Prostate gland (tissue), 2 donors: Measurements from ENCODE around the gene ADAMTS12.

Experiments used
- POLR2A ChIP-seq: fragments of 450-650 bp; IDR thresholded peaks from one replicate; pipeline ENCODE4 v1.6.1; 2016; ENCODE audit warnings: antibody characterized with exemption, mild to moderate bottlenecking
- POLR2AphosphoS5 ChIP-seq: sonication (generic); formaldehyde crosslinking; IDR thresholded peaks from one replicate; pipeline ENCODE4 v1.6.1; 2017; ENCODE audit warnings: antibody characterized with exemption
- TF ChIP-seq, protein P1 (sequence below), 4 experiments: fragments of 200-600 bp in 2 of 4; fragments of 450-650 bp in 2 of 4; sonication (generic) in 2 of 4; IDR thresholded peaks; 1 replicate in 3 of 4; 2 replicates in 1 of 4; pipeline ENCODE4 v1.5.1; 2016 to 2019; ENCODE audit warnings: antibody characterized with exemption in 4 of 4, mild to moderate bottlenecking in 2 of 4, moderate library complexity in 2 of 4

DNA sequence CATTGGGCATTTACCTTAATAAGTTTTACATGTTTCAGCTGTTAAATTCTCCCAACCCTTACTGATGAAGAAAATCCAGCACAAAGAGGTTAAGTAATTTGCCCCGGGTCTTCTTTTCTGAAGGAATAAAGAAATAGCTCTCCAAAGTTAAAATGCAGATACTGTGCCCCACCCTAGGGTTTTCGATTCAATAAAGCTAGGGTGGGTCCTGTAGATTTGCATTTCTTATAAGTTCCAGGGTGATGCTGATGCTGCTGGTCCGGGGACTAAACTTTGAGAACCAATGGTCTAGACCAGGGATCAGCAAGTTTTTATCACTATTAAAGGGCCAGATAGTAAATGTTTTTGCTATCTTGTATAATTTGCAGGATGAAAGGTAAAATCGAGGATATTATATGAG lies 156.7 kb downstream of the ADAMTS12 start:
- TF ChIP-seq POLR2A, result no peak
- TF ChIP-seq, protein P1, sequence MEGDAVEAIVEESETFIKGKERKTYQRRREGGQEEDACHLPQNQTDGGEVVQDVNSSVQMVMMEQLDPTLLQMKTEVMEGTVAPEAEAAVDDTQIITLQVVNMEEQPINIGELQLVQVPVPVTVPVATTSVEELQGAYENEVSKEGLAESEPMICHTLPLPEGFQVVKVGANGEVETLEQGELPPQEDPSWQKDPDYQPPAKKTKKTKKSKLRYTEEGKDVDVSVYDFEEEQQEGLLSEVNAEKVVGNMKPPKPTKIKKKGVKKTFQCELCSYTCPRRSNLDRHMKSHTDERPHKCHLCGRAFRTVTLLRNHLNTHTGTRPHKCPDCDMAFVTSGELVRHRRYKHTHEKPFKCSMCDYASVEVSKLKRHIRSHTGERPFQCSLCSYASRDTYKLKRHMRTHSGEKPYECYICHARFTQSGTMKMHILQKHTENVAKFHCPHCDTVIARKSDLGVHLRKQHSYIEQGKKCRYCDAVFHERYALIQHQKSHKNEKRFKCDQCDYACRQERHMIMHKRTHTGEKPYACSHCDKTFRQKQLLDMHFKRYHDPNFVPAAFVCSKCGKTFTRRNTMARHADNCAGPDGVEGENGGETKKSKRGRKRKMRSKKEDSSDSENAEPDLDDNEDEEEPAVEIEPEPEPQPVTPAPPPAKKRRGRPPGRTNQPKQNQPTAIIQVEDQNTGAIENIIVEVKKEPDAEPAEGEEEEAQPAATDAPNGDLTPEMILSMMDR (IDR thresholded peaks at IDR 0.05), result no peak
- no peak for TF ChIP-seq POLR2AphosphoS5
